Ammon's horn (tissue), 1 donor: ENCODE measurements around the gene MCTP1.

Source experiments
- DNase-seq: peaks from one replicate; pipeline ENCODE4 v3.0.0-alpha.2; 2016; ENCODE audit warnings: low spot score

Gene MCTP1

GRCh38 chr5:94761055-94761454 lies 523.8 kb downstream of the MCTP1 start:
- no peak for DNase-seq

- no peak for DNase-seq
Observed at GRCh38 chr5:94759961-94760360, 524.9 kb downstream of the MCTP1 start.

- no peak for DNase-seq
Observed at GRCh38 chr5:94759022-94759421, 525.9 kb downstream of the MCTP1 start.

- DNase-seq = no peak
Observed at GRCh38 chr5:94754824-94755223, 530.1 kb downstream of the MCTP1 start.

GRCh38 chr5:94751460-94751859 lies 533.4 kb downstream of the MCTP1 start:
- DNase-seq = no peak

- DNase-seq = no peak
Observed at GRCh38 chr5:94750681-94751080, 534.2 kb downstream of the MCTP1 start.

GRCh38 chr5:94749042-94749441 lies 535.9 kb downstream of the MCTP1 start:
- DNase-seq = no peak

GRCh38 chr5:94748212-94748611 lies 536.7 kb downstream of the MCTP1 start:
- DNase-seq = no peak

- no peak for DNase-seq
Observed at GRCh38 chr5:94747371-94747770, 537.5 kb downstream of the MCTP1 start.

- DNase-seq = no peak
Observed at GRCh38 chr5:94746731-94747124, 538.2 kb downstream of the MCTP1 start.

- DNase-seq = no peak
Observed at GRCh38 chr5:94745786-94746730, 538.8 kb downstream of the MCTP1 start.

- no peak for DNase-seq
Observed at GRCh38 chr5:94744906-94745305, 540.0 kb downstream of the MCTP1 start.

GRCh38 chr5:94742852-94743251 lies 542.0 kb downstream of the MCTP1 start:
- DNase-seq = no peak

GRCh38 chr5:94740286-94740685 lies 544.6 kb downstream of the MCTP1 start:
- no peak for DNase-seq

GRCh38 chr5:94736498-94736897 lies 548.4 kb downstream of the MCTP1 start:
- no peak for DNase-seq

GRCh38 chr5:94731471-94731870 lies 553.4 kb downstream of the MCTP1 start:
- DNase-seq = peak; percentile 14

GRCh38 chr5:94725142-94725541 lies 559.8 kb downstream of the MCTP1 start:
- DNase-seq = no peak

GRCh38 chr5:94715768-94716167 lies 569.1 kb downstream of the MCTP1 start:
- no peak for DNase-seq

GRCh38 chr5:94711785-94712184 lies 573.1 kb downstream of the MCTP1 start:
- no peak for DNase-seq

- DNase-seq = no peak
Observed at GRCh38 chr5:94709277-94709676, 575.6 kb downstream of the MCTP1 start.

GRCh38 chr5:94707359-94707758 lies 577.5 kb downstream of the MCTP1 start:
- DNase-seq = no peak

- no peak for DNase-seq
Observed at GRCh38 chr5:94705427-94705826, 579.5 kb downstream of the MCTP1 start.

GRCh38 chr5:94702729-94703128 lies 582.2 kb downstream of the MCTP1 start:
- no peak for DNase-seq

- no peak for DNase-seq
Observed at GRCh38 chr5:94700592-94700991, 584.3 kb downstream of the MCTP1 start.
